ENCODE results near the gene SMARCE1. TPM values are rescaled to one million over a fixed set of nuclear protein-coding genes. Genes with fewer than 3 reads are reported as not detected.

SMARCE1 gene
- 85.1 and 88.7 TPM in 2 replicates for total RNA-seq

DNA sequence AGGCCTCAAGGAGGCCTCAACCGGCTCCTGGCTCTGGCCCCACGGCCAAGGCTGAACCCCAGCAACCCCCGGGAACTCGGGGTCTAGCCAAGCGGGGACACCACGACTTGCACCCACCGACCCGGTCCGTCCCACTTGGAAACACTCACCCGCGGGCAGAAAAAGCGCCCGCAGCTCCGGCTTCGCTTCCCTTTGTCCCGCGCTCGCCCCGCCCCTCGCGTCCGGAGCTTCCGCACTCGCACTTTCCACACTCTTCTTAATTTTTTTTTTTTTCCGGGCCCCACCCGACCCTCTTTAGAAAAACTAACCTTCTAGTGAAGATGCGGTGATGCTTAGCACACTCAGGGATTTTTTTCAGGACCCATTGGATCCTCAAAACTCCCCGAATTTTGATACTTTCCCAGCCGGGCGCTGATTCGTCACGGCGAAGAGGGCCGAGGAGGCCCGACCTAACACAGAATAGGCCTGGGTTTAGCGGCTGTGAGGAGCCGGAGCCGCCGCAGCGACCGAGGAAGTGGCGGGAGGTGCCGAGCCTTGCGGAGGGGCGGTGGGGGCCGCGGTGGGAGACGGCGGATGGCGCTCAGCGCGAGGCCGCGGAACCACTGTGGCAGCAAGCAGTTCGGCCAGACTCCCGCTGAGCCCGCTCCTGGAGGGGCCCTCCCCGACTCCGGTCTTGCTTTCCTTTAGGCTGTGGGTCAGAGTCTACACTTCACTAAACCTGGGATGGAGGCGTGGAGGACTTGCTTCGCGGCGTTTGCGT, at the start of gene SMARCE1:
TSS of gene SMARCE1 (minus strand) at position 195 of the 760 bp plus-strand sequence. CDS start 2,016 bp downstream, outside the sequence.
- DNase-seq (ENCODE audit: low read depth, low spot score), result no peak

DNA sequence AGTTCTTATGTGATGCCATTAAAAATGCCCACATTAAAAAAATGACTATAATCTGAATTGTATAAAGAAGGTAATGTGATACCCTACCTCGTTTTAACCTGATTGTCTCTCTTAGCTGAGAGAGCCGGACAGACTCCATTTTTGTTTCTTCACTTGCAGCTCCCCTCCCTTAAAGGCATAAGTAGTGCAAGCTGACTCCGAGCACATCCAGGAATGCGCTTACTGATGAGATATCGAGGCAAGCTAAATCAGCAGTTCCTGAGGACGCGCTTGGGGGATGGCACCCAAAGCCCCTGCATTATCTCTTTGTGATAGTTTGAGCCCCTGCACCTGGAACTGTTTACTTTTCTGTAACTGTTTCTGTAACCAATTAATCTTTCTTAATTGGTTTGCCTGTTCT, 49.7 kb upstream of the SMARCE1 start:
- DNase-seq (ENCODE audit: low read depth, low spot score), result no peak

DNA sequence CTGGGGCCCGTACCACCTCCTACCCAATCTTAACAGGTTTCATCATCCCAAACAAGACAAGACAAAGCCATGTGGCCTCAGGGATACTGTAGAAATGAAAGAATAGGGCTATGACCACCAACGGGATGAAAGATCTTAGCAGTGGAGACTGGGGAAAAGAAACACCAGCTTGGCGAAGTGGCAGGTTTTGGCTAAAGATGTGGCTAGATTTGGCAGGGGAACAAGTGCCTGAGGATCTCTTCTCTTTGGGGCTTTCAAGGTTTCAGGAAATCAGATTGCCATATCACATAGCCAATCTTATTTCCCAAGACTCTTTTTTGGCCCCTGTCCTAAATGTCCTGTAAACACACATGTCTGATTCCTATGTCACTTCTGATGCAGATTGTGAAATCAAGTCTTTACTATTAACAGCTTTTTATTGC, 49.0 kb upstream of the SMARCE1 start:
- no peak for DNase-seq (ENCODE audit: low read depth, low spot score)

DNA sequence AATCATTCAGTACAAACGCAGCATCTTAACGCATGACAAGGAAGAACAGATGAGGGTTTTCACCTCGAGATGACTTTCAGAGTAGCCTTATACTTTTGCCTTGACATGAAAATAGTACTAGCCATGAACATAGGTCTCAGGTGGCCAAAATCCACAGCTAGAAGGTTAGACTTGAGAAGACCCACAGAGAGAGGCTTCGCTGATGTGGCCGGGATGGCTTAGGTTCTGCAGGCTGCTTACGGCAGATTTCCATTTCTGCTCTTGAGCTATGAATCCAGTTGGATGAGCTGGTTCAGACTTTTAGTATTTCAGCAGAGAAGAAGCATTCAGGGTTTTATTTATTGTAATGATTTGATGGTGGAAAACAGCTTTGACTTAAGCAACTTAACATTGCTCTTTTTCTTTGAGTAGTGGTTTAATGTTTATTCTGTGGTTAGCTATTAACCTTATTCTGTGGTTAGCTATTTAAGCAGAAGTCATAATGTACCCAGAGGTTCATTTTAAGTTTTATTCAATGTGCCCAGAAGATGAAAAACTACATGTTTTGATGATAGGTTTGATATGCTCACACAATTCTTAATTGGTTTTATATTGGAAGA, 48.4 kb upstream of the SMARCE1 start:
- no peak for DNase-seq (ENCODE audit: low read depth, low spot score)

DNA sequence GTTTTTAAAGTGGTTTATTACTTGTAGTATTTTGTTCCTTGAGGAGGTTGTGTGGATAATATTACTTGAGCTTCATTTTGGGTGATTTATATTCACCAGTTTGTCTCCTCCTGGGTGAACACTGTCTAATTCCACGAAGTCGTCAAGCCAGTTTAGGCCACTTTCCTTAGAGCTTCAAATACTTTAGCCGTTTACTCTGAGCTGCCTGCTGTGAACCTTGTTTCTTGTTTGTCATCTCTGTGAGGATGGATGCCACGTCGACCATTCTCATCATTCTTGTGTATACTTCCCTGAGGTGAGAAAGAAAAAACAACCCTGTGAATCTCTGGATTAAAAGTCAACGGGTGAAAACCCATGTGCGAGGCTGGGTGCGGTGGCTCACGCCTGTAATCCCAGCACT, 47.0 kb upstream of the SMARCE1 start:
- no peak for DNase-seq (ENCODE audit: low read depth, low spot score)

DNA sequence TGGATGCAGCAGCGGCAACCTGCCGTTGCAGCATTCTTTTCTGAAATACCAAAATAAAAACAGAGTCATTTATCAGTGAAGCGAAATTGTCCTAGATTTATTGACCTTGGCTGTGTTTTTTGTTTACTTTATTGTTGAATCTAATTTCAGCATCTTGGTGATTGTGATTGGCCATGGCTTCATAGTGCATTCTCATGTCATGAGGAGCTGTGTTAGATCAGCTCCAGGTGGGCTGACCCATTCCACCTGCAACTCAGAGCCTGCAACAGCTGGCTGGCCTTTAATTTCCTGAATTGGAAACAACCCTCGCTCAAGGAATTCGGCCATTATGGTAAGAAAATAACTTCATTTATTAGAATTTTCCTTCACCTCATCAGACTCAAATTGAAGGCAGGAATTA, 39.5 kb upstream of the SMARCE1 start:
- DNase-seq (ENCODE audit: low read depth, low spot score), result no peak

DNA sequence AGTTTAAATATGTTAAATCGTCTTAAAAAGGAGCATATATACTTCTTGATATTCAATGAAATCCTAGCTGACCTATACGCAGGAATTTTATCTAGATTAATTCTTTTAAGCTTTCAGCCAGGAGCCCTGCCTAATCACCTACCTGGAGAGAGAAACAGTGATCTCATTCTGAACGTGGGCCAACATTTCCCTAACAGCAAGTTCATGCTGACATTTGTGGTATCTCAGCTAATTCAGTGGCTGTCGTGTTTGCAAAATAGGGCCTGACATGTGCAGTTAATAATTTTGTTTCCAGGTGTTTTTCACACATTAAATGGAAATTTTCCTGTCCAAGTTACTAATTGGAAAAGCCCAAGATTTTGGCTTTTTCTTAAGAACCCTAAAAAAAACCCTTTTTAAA, 38.6 kb upstream of the SMARCE1 start:
- no peak for DNase-seq (ENCODE audit: low read depth, low spot score)

DNA sequence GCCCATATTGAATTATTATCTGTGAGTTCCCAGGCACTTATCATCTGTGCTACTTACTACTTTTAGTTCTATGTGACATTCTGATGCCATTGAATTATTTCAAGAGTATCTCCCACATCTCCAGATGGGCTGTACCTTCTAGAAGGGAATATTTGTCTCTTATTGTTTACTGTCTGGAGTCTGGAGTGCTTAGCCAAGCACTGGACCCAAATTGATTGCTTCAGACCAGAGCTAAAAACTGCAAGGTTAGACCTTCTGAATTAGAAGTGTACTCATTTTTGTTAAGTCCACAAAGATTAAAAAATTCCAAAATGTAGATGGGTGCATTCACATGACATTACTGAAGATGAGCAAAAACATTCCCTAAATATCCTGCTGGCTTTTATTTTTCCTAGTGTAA, 33.4 kb upstream of the SMARCE1 start:
- no peak for DNase-seq (ENCODE audit: low read depth, low spot score)

DNA sequence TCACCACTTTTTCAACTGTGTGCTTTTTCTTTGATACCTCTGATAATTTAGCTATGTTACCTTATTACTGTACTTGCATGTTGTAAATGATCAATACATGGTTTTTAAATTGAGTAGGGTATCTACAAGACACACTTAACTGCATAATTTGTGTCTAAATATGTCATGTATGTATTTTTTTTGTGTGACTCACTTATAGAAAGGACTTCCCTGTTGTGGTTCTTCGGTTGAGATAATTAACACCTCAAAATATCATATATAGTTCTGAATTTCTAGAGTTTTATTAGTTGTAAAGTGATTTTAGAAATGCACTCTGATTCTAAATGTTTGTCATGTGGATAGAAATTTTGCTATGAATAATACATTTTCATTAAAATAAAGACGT, 31.9 kb upstream of the SMARCE1 start:
- no peak for DNase-seq (ENCODE audit: low read depth, low spot score)

DNA sequence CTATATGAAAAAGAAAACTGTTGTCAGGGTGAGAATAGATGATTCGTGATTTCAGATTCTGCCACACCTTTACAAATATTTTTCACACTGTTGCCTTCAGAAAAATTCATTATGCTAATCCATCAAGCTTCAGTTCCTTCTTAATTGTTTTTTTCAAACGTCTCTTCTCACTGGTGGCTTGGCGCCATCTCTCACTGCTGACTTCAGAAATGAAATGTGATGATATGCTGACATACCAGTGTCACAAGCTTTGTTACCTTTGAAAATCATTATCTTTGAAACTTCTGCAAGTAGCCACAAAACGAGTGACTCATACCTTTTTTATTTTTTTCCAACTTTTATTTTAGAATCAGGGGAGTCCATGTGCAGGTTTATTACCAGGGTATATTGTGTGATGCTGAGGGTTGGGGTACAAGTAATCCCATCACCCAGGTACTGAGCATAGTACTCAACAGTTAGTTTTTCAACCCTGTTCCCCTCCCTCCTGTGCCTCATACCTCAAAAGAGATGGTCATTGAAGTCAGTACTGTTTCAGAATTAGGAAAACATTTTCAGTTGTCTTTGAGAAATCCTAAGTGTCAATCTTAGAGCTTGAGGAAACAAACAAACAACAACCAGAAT, 31.4 kb upstream of the SMARCE1 start:
- DNase-seq (ENCODE audit: low read depth, low spot score), result no peak

DNA sequence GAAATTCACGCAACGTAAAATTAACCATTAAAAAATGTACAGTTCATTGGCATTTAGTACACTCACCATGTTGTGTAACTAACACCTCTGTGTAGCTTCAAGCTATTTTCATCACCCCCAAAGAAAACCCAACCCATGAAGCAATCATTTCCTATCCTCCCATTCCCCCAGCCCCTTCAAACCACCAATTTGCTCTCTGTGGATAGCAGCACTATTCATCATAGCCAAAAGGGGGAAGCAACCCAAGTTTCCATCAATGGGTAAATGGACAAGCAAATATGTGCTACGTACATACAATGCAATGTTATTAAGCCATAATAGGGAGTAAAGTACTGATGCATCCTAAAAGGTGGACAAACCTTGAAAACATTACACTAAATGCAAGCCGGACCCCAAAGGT, 28.3 kb upstream of the SMARCE1 start:
- DNase-seq (ENCODE audit: low read depth, low spot score), result no peak

DNA sequence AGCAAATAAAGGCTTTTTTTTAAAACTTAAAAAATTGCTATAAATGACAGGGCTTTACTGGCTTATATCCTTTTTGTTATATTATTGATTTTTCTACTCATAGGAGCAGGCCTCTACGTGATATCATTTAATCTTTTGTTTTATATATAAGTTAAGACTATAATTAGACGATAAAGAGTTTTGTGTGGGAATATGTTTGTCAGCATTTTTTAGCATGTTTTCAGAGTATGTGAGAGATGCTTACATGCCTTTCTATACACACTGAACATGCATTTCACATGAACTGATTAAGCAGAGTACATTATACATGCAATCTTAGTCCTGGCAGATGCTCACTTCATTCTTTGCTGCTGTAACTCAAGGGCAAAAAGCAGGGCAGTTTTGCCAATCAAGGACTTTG, 25.0 kb upstream of the SMARCE1 start:
- no peak for DNase-seq (ENCODE audit: low read depth, low spot score)

DNA sequence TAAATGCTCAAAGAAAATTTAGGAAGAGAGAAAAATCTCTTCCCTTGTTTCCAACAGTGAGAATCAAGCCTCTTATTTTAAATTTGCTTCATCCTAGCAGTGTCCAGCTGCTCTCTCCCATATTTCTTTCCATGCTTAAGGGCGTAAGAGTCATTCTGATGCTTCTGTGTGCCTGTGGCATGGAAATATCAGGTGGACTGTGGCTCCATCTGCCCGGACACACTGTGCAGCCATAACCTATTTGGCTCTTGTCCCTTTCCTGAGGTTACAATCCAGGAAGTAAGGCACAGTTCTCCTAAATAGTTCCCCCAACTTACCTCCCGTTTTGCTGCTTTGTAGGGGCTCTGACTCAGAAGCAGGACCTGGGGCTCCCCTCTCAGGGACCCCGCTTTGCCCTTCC, 23.7 kb upstream of the SMARCE1 start:
- no peak for DNase-seq (ENCODE audit: low read depth, low spot score)

DNA sequence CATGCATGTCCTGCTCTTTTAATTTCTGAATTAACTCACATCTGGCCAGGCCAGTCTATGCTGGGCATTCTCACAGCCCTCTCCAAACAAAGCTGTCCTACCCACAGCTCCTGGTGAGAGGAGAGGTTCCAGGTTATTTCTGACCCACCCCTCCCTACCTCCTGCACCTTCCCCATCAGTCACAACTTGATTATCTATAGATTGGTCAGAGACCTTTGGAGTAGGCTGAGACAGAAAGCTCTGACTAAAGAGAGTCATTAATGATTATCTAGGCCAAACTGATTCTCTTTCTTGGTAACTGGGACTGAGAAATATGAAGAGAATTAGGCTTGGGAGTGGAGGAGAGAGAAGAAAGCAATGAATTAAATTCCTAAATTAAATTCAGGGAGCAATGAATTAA, 18.7 kb upstream of the SMARCE1 start:
- no peak for DNase-seq (ENCODE audit: low read depth, low spot score)

DNA sequence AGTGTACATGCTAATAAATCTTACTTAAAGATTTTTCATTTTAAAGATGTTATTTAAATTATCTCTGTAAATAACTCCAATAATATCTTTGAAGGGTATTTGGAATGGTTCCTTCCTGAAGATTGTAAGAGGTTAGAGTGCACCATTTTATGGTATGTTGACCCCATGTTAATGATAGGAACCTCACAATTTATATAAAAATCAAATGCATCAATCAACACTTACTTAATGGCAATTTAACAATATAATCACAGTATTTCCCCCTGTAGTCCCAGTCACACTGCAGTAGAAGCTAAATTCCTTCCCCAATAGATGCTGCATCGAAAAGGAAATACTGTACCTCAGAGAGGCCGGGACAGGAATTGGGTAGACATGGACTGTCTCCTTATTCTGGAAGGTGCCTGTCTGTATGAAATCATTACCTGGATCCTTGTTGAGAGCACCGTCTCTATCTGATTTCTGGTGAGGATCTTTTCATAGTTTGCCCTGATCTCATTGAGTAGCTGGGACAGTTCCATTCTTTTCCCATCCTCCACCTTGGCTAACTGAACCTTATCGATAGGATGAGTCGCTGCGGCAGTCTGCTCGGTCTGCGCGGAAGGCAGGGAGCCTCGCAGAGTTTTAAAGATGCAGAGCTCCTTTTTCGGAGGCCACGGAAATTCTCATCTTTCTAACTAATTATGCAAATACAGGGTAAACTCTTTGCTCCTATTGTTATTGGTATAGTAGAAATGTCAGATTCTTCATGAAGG, 17.1 kb upstream of the SMARCE1 start, which contains the start of gene KRT222:
TSS of gene KRT222 (minus strand) at position 596 of the 752 bp plus-strand sequence. CDS start at position 518, 78 bp downstream.
- no peak for DNase-seq (ENCODE audit: low read depth, low spot score)

DNA sequence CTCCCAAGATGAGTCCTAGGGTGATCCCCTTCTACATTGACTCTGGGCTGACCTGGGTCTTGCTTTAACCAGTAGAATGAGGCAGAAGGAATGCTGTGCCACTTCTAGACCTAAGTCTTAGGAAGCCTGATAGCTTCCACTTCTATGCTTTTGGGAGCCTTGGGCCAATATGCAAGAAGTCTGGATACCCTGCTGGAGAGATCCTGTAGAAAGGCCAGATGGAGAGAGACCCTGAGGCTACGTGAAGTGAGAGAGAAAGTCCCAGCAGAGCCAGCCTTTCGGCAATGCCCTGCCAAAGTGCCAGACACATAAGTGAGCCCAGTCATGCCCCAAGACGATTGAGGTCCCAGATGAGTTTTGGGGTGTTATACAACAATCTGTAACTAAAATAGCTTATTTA, 15.6 kb upstream of the SMARCE1 start:
- DNase-seq (ENCODE audit: low read depth, low spot score), result no peak

DNA sequence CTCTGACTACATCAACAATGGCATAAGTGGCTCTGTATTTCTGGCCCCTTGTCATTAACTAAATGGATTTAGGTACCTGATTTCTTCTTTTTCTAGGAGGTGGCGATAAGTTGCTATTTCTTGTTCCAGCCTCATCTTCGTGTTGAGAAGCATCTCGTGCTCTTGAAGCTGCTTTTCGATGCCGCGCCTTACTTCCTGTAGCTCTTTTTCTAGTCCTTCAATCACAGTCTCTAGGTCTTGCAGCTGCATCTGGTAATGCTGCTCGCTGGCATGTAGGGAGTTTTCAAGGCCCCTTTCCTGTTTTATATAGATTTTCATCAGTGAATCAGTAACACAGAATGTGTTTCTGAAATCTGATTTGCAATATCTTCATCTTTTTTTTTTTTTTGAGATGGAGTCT, 12.3 kb upstream of the SMARCE1 start:
- no peak for DNase-seq (ENCODE audit: low read depth, low spot score)

DNA sequence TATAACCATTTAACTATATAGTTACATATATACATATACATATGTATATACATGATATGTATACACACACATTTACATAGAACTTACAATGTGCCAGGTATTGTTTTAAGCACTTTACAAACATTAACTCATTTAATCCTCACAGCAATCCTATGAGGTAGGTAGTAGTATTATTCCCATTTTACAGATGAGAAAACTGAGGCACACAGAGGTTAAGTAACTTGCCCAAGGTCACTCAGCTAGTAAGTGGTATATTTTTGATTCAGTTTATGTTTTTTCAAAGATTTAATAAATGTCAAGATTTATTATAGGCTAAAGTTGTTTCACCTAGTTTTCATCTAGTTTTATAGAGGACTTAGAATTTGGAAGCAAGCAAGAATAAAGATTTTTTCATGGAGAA, 10.8 kb upstream of the SMARCE1 start:
- DNase-seq (ENCODE audit: low read depth, low spot score), result no peak

DNA sequence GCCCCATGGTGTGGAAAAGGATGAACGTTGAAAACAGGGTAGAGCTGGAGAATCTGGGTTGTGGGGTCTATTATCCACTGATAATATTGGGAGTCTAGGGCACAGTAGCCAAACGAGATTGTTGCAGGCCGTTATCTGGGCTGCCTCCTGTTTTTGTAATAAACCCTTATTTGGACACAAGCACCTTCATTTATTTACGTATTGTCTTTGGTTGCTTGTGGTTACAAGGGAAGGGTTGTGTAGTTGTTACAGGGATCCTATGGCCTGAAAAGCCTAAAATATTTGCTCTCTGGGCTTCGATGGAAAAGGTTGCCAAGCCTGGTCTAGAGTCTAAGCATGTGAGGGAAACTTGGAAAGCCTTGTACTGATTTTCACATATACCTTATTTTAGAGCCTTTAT, 4.3 kb upstream of the SMARCE1 start:
- no peak for DNase-seq (ENCODE audit: low read depth, low spot score)

DNA sequence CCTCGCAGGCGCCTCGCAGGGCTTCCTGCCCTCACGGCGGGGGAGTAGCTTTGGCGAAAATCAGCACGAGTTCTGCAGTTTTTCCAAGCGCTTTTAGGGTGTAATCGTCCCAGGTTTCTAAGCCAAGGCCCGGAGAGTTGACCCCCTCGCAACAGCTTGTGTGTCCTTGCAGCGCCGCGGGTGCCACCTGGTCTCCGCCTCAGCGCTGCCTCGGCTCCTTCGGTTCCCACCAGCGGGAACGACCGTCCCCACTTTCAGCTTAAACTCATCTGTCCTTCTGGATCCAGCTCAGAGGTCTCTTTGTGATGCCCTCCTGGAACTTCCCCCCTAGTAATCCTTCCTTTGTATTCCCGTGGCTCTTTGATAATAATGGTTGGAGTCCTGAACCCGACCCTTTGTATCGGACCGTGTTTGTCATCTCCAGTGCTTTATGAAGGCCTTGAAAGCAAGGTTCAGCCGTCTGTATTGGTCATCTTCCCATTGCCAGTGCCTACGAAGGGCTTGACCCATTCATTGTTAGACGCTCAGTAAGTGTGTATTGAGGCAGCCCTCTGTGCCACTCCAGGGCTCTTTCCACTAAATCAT, 858 bp upstream of the SMARCE1 start:
- no peak for DNase-seq (ENCODE audit: low read depth, low spot score)

DNA sequence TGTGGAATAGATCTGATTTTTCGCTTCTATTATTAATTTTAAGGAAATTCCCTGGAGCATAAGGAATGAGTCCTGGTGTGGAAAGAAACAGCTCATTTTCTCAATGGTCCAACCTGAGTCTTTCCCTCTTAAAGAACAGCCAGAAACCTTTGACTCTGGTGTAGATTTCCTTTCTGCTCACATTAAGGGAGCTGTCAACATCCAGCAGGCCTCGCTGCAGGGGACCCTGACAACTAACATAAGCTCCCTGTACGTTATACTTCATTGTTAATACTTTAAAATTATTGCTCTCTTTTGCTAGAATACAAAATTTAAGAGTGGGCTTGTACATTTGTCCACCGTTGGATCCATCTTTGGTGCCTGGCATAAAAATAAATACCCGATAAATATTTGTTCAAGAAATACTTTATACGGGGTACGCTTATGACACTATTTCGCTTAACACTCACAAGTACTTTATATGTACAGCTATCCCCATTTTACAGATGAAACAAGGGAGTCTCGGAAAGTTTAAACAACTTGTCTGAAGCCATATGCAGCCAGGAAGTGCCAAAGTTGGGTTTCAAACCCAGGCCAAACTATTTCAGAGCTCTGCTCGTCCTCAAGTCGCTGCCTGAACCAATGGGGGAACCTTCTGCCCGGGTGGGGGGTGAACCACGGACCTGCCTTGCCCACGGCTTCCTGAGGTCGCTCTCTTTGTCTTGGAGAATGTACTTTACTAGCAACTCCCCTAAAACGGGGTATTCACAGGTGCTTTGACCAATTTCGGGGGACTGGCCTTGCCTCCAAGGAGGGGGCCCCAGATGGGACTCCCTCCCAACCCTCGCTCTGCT, 611 bp downstream of the SMARCE1 start:
- DNase-seq (ENCODE audit: low read depth, low spot score), result no peak

Data from pulmonary artery endothelial cell (primary cell).